K562 (cell line): ENCODE results near the gene LRRC59. TPM values are rescaled to one million over a fixed set of nuclear protein-coding genes. Genes with fewer than 3 reads are reported as not detected.

Source experiments
- ATF7 ChIP-seq: fragments of 450-650 bp; IDR thresholded peaks from 2 replicates; pipeline ENCODE4 v1.7.1; 2014; ENCODE audit warnings: mild to moderate bottlenecking, moderate library complexity
- BCOR ChIP-seq: fragments of 450-650 bp; IDR thresholded peaks from 2 replicates; pipeline ENCODE4 v1.6.1; 2016
- CSDE1 ChIP-seq, 2 experiments: fragments of 450-650 bp; IDR thresholded peaks; 2 replicates each; pipeline ENCODE4 v1.6.1; 2016; ENCODE audit warnings: mild to moderate bottlenecking in 1 of 2
- FOXK2 ChIP-seq, 2 experiments: fragments of 450-650 bp; IDR thresholded peaks in 1 of 2; conservative IDR thresholded peaks in 1 of 2; 2 replicates each; pipeline ENCODE4 v1.6.1; 2016; ENCODE audit warnings: low read depth in 2 of 2, mild to moderate bottlenecking in 1 of 2
- GTF2F1 ChIP-seq: IDR thresholded peaks from 2 replicates; pipeline ENCODE4 v1.6.1; 2011; ENCODE audit warnings: low read depth, low read length, improper control_type of control experiment
- NFE2 ChIP-seq: IDR thresholded peaks from 2 replicates; pipeline ENCODE4 v1.6.1; 2014; ENCODE audit warnings: antibody characterized with exemption, low read depth
- POLR2G ChIP-seq: fragments of 200-400 bp; formaldehyde crosslinking; IDR thresholded peaks from 2 replicates; pipeline ENCODE4 v1.6.1; 2017; ENCODE audit warnings: low read depth, mild to moderate bottlenecking, antibody characterized with exemption, low read length, moderate library complexity
- SMARCA4 ChIP-seq: fragments of 450-650 bp; IDR thresholded peaks from 2 replicates; pipeline ENCODE4 v1.6.1; 2016
- ZBTB1 ChIP-seq: sonication (generic); formaldehyde crosslinking; IDR thresholded peaks from 2 replicates; pipeline ENCODE4 v1.8.1; 2023; ENCODE audit warnings: missing genetic modification reagents, low read depth, mild to moderate bottlenecking, borderline replicate concordance
- ZNF766 ChIP-seq: fragments of 200-800 bp; sonication (Bioruptor generic); conservative IDR thresholded peaks from 2 replicates; pipeline ENCODE4 v1.6.1; 2016; ENCODE audit warnings: missing genetic modification characterization, missing compliant biosample characterization
- polyA plus RNA-seq, 8 experiments: library from polyadenylated mRNA; depleted of rRNA in 4 of 8; stranded (reverse) in 5 of 8; unstranded in 3 of 8; fragments of >200 nt; fragmentation: Nextera tagmentation in 2 of 8; fragmentation: Illumina TruSeq in 1 of 8; extraction: Ambion mirVana in 2 of 8; extraction: Trizol in 1 of 8; gene quantifications; 2 replicates each; pipeline versions ENCODE4 v1.2.1 to v1.2.3, GENCODE V29; 2011 to 2014; ENCODE audit warnings: inconsistent platforms in 1 of 8, missing spikeins in 1 of 8
- total RNA-seq, 7 experiments: library from RNA; depleted of rRNA in 6 of 7; stranded (reverse); fragments of >200 nt in 6 of 7; fragmentation: Illumina TruSeq in 2 of 7; extraction: Trizol in 2 of 7; gene quantifications; 2 replicates each; pipeline versions ENCODE4 v1.2.1 to v1.2.3, GENCODE V29; 2011 to 2021; ENCODE audit warnings: low replicate concordance in 1 of 7
- TF ChIP-seq, protein P1 (sequence below): sonication (generic); formaldehyde crosslinking; IDR thresholded peaks from 2 replicates; pipeline ENCODE4 v1.8.1; 2023; ENCODE audit warnings: mild to moderate bottlenecking, missing genetic modification reagents
- TF ChIP-seq, protein P2 (sequence below): fragments of 250-450 bp; sonication (Bioruptor Pico); IDR thresholded peaks from 2 replicates; pipeline ENCODE4 v1.4.0; 2020; ENCODE audit warnings: mild to moderate bottlenecking, moderate library complexity, borderline replicate concordance
- TF ChIP-seq, protein P3 (sequence below): fragments of 250-450 bp; sonication (Bioruptor Pico); IDR thresholded peaks from 2 replicates; pipeline ENCODE4 v1.9.0; 2021; ENCODE audit warnings: mild to moderate bottlenecking, inconsistent platforms
- TF ChIP-seq, protein P4 (sequence below): fragments of 150-350 bp; IDR thresholded peaks from 2 replicates; pipeline ENCODE4 v1.6.1; 2014; ENCODE audit warnings: low read depth, mild to moderate bottlenecking, low read length, borderline replicate concordance
- TF ChIP-seq, protein P5 (sequence below): fragments of 250-450 bp; sonication (Bioruptor Pico); IDR thresholded peaks from 2 replicates; pipeline ENCODE4 v1.4.0; 2020

Gene LRRC59
- total and polyA plus RNA-seq, 9 of the 15 experiments (the other 6 are each of a cell fraction or from before 2014, with no cell fraction given): 27.8 to 244 (median 154) TPM

DNA sequence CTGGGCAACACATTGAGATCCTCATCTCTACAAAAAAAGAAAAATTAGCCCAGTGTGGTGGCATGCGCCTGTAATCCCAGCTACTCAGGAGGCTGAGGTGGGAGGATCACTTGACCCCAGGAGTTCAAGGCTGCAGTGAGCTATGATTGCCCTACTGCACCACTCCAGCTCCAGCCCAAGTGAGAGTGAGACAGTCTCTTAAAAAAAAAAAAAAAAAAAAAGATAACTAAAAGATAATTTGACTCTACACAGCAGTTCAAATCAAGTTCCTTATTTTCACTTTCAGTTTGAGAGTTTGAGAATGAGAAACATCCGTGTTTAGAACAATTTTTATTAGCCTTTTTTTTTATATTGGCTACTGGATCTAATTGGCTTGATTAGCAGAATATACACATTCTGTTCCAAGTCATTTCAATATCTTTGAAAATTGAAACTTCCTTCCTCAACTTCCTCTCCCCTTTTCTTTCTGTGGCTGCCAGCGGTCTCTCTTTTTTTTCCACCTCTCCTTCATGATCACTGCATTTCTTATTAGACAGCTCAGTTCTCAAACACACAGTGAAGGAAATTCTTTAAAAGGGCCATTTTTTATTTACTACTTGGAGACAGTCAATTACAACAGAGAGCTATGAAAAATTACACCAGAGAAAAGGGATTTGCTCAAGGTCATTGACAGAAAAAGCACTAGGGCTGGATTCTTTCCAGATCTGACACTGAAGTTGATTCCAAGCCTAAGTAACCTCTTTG, 24.2 kb upstream of the LRRC59 start (continued):
- TF ChIP-seq, protein P1, sequence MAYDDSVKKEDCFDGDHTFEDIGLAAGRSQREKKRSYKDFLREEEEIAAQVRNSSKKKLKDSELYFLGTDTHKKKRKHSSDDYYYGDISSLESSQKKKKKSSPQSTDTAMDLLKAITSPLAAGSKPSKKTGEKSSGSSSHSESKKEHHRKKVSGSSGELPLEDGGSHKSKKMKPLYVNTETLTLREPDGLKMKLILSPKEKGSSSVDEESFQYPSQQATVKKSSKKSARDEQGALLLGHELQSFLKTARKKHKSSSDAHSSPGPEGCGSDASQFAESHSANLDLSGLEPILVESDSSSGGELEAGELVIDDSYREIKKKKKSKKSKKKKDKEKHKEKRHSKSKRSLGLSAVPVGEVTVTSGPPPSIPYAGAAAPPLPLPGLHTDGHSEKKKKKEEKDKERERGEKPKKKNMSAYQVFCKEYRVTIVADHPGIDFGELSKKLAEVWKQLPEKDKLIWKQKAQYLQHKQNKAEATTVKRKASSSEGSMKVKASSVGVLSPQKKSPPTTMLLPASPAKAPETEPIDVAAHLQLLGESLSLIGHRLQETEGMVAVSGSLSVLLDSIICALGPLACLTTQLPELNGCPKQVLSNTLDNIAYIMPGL (CRISPR knock-in tag): no peak
- TF ChIP-seq GTF2F1: no peak
- TF ChIP-seq, protein P2, sequence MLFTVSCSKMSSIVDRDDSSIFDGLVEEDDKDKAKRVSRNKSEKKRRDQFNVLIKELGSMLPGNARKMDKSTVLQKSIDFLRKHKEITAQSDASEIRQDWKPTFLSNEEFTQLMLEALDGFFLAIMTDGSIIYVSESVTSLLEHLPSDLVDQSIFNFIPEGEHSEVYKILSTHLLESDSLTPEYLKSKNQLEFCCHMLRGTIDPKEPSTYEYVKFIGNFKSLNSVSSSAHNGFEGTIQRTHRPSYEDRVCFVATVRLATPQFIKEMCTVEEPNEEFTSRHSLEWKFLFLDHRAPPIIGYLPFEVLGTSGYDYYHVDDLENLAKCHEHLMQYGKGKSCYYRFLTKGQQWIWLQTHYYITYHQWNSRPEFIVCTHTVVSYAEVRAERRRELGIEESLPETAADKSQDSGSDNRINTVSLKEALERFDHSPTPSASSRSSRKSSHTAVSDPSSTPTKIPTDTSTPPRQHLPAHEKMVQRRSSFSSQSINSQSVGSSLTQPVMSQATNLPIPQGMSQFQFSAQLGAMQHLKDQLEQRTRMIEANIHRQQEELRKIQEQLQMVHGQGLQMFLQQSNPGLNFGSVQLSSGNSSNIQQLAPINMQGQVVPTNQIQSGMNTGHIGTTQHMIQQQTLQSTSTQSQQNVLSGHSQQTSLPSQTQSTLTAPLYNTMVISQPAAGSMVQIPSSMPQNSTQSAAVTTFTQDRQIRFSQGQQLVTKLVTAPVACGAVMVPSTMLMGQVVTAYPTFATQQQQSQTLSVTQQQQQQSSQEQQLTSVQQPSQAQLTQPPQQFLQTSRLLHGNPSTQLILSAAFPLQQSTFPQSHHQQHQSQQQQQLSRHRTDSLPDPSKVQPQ: no peak
- TF ChIP-seq BCOR: peak; percentile 54; the same call in 1 of the 2 replicates
- no peak for TF ChIP-seq NFE2
- no peak for TF ChIP-seq ZNF766 (CRISPR knock-in tag)
- TF ChIP-seq FOXK2 (conservative IDR thresholded peaks at IDR 0.05 in 1 of 2, IDR thresholded peaks at IDR 0.05 in 1 of 2; ENCODE audit: low read depth in 2 of 2): peak in 1 of 2 experiments; percentile 34; a peak in 2 of 4 replicates
- TF ChIP-seq SMARCA4: 0 out of 2 replicates have a peak, but pooled peaks have one; percentile 25
- TF ChIP-seq, protein P3, sequence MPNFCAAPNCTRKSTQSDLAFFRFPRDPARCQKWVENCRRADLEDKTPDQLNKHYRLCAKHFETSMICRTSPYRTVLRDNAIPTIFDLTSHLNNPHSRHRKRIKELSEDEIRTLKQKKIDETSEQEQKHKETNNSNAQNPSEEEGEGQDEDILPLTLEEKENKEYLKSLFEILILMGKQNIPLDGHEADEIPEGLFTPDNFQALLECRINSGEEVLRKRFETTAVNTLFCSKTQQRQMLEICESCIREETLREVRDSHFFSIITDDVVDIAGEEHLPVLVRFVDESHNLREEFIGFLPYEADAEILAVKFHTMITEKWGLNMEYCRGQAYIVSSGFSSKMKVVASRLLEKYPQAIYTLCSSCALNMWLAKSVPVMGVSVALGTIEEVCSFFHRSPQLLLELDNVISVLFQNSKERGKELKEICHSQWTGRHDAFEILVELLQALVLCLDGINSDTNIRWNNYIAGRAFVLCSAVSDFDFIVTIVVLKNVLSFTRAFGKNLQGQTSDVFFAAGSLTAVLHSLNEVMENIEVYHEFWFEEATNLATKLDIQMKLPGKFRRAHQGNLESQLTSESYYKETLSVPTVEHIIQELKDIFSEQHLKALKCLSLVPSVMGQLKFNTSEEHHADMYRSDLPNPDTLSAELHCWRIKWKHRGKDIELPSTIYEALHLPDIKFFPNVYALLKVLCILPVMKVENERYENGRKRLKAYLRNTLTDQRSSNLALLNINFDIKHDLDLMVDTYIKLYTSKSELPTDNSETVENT: no peak
- TF ChIP-seq, protein P4, sequence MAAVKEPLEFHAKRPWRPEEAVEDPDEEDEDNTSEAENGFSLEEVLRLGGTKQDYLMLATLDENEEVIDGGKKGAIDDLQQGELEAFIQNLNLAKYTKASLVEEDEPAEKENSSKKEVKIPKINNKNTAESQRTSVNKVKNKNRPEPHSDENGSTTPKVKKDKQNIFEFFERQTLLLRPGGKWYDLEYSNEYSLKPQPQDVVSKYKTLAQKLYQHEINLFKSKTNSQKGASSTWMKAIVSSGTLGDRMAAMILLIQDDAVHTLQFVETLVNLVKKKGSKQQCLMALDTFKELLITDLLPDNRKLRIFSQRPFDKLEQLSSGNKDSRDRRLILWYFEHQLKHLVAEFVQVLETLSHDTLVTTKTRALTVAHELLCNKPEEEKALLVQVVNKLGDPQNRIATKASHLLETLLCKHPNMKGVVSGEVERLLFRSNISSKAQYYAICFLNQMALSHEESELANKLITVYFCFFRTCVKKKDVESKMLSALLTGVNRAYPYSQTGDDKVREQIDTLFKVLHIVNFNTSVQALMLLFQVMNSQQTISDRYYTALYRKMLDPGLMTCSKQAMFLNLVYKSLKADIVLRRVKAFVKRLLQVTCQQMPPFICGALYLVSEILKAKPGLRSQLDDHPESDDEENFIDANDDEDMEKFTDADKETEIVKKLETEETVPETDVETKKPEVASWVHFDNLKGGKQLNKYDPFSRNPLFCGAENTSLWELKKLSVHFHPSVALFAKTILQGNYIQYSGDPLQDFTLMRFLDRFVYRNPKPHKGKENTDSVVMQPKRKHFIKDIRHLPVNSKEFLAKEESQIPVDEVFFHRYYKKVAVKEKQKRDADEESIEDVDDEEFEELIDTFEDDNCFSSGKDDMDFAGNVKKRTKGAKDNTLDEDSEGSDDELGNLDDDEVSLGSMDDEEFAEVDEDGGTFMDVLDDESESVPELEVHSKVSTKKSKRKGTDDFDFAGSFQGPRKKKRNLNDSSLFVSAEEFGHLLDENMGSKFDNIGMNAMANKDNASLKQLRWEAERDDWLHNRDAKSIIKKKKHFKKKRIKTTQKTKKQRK: no peak
- TF ChIP-seq POLR2G: no peak
- 0 out of 2 replicates have a peak, but pooled peaks have one; percentile 11 for TF ChIP-seq ATF7
- no peak for TF ChIP-seq ZBTB1 (CRISPR knock-in tag)
- TF ChIP-seq, protein P5, sequence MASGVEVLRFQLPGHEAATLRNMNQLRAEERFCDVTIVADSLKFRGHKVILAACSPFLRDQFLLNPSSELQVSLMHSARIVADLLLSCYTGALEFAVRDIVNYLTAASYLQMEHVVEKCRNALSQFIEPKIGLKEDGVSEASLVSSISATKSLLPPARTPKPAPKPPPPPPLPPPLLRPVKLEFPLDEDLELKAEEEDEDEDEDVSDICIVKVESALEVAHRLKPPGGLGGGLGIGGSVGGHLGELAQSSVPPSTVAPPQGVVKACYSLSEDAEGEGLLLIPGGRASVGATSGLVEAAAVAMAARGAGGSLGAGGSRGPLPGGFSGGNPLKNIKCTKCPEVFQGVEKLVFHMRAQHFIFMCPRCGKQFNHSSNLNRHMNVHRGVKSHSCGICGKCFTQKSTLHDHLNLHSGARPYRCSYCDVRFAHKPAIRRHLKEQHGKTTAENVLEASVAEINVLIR (CRISPR knock-in tag): no peak
- TF ChIP-seq CSDE1 (IDR thresholded peaks at IDR 0.05): no peak
- TF ChIP-seq, all 486 proteins: peak for 19
